Measurements from ENCODE around the gene CCDC188. TPM values are rescaled to one million over a fixed set of nuclear protein-coding genes. Genes with fewer than 3 reads are reported as not detected.

Gene CCDC188
- total RNA-seq, 1 donor from 2014 or later: 1.6 TPM

GRCh38 chr22:20175597-20175900 is 24.7 kb upstream of the CCDC188 start:
- no peaks in the 10 kb centered on the region for H3K27me3 ChIP-seq
- no peaks in the 10 kb centered on the region for H3K4me1 ChIP-seq
- H3K36me3 ChIP-seq: no peaks in the 10 kb centered on the region
- no peaks in the 10 kb centered on the region for H3K9me3 ChIP-seq
- H3K27ac ChIP-seq: no peak overlapping the region
- ATAC-seq (no peak), DNase-seq (no peak)
- no peak overlapping the region for H3K4me3 ChIP-seq
- intact Hi-C loops (cut with DNase I): no loop called here
- no peak for TF ChIP-seq CTCF (IDR thresholded peaks at IDR 0.05)

- ATAC-seq (no peak), DNase-seq (no peak)
- no peak for TF ChIP-seq CTCF (IDR thresholded peaks at IDR 0.05)
- Histone ChIP-seq H3K4me3 (no peak overlapping the region), H3K9me3 (no peaks in the 10 kb centered on the region), H3K27me3 (no peaks in the 10 kb centered on the region), H3K27ac (no peak overlapping the region), H3K4me1 (no peaks in the 10 kb centered on the region), H3K36me3 (no peaks in the 10 kb centered on the region)
- intact Hi-C loops (cut with DNase I): no loop called here
Measured at GRCh38 chr22:20174785-20175596, 24.1 kb upstream of the CCDC188 start.

- Histone ChIP-seq H3K4me3 (no peak overlapping the region), H3K27ac (no peak overlapping the region), H3K9me3 (no peaks in the 10 kb centered on the region), H3K4me1 (no peaks in the 10 kb centered on the region), H3K27me3 (no peaks in the 10 kb centered on the region), H3K36me3 (no peaks in the 10 kb centered on the region)
- no peak for ATAC-seq
- no peak for TF ChIP-seq CTCF (IDR thresholded peaks at IDR 0.05)
- intact Hi-C loops (cut with DNase I): no loop called here
- DNase-seq: no peak
Measured at GRCh38 chr22:20173772-20174171, 22.9 kb upstream of the CCDC188 start.

GRCh38 chr22:20173246-20173645 is 22.4 kb upstream of the CCDC188 start:
- ATAC-seq: no peak
- H3K27me3 ChIP-seq: no peaks in the 10 kb centered on the region
- no peak for DNase-seq
- TF ChIP-seq CTCF (IDR thresholded peaks at IDR 0.05): no peak
- no peaks in the 10 kb centered on the region for H3K4me1 ChIP-seq
- intact Hi-C loops (cut with DNase I): no loop called here
- H3K36me3 ChIP-seq: no peaks in the 10 kb centered on the region
- H3K27ac ChIP-seq: no peak overlapping the region
- H3K4me3 ChIP-seq: no peak overlapping the region
- H3K9me3 ChIP-seq: no peaks in the 10 kb centered on the region

- DNase-seq (no peak), ATAC-seq (no peak)
- TF ChIP-seq CTCF (IDR thresholded peaks at IDR 0.05): no peak
- H3K27ac ChIP-seq: no peak overlapping the region
- no peaks in the 10 kb centered on the region for H3K4me1 ChIP-seq
- no peaks in the 10 kb centered on the region for H3K36me3 ChIP-seq
- intact Hi-C loops (cut with DNase I): no loop called here
- no peak overlapping the region for H3K4me3 ChIP-seq
- H3K9me3 ChIP-seq: no peaks in the 10 kb centered on the region
- H3K27me3 ChIP-seq: no peaks in the 10 kb centered on the region
Measured at GRCh38 chr22:20172141-20172613, 21.3 kb upstream of the CCDC188 start.
